Measurements from ENCODE around the gene NSDHL.

NSDHL gene

DNA sequence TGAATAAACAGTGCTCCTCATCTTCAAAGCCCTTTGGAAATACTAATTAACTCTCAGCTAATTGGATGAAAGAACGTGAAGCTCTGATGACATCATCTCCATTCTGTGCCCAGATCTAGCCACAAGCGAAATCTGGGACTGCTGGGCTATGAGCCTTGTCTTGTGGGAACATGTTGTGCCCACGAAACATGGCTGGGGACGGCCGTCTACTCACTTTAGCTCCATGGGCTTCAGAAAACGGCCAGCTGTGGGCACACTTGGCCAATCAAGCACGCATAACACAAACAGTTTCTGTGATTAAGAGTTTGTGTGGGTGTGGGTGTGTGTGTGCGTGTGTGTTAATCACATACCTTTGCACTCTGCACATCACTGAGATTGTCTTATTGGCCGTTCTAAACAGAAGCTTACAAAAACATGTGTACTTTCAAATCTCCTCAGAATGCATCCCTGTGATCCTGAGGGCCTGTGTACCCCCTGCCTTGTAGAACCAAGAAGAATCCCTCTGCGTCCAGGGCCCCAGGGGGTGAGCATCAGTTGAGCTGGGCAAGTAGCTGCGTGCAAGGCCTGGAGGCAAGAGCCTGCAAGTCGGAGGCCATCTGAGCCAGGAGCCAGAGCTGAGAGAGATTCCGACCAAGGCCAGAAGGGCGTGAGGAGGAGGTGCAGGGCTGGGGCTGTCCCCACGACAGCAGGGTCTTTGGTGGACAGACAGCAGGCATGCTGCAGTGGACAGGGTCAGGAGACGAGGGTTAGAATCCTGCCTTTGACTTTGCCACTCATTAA lies 48.3 kb downstream of the NSDHL start:
- DNase-seq, result peak; percentile 0
- in situ Hi-C loops (cut with HindIII; ENCODE audit: low pct_ligation_motif_present, low pct_unique_long_range_greater_than_20kb, low sequenced_read_pairs), result no loop called here

GRCh38 chrX:152881289-152881688 lies 50.4 kb downstream of the NSDHL start:
- in situ Hi-C loops (cut with HindIII; ENCODE audit: low pct_ligation_motif_present, low pct_unique_long_range_greater_than_20kb, low sequenced_read_pairs), result no loop called here
- DNase-seq, result no peak

- no peak for DNase-seq
- in situ Hi-C loops (cut with HindIII; ENCODE audit: low pct_ligation_motif_present, low pct_unique_long_range_greater_than_20kb, low sequenced_read_pairs), result no loop called here
Measured at GRCh38 chrX:152884171-152884570, 53.3 kb downstream of the NSDHL start.

- DNase-seq, result no peak
- in situ Hi-C loops (cut with HindIII; ENCODE audit: low pct_ligation_motif_present, low pct_unique_long_range_greater_than_20kb, low sequenced_read_pairs), result no loop called here
Measured at GRCh38 chrX:152886716-152887115, 55.9 kb downstream of the NSDHL start.

DNA sequence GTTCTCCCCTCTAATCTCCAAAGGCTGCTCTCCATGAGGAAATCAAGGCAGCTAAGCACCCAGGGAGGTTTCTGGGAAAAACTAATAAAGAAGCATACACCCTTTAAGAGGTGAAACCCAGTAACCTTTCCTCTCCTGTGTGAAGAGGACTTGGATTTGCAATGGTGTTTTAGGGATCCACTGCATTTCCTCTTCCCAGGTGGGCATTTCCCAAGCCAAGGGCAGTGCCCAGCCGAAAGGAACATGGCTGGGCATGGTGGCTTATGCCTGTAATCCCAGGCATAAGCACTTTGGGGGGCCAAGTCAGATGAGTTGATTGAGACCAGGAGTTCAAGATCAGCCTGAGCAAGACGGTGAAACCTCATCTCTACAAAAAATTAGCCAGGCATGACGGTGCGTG lies 61.6 kb downstream of the NSDHL start:
- no peak for DNase-seq
- in situ Hi-C loops (cut with HindIII; ENCODE audit: low pct_ligation_motif_present, low pct_unique_long_range_greater_than_20kb, low sequenced_read_pairs), result no loop called here

DNA sequence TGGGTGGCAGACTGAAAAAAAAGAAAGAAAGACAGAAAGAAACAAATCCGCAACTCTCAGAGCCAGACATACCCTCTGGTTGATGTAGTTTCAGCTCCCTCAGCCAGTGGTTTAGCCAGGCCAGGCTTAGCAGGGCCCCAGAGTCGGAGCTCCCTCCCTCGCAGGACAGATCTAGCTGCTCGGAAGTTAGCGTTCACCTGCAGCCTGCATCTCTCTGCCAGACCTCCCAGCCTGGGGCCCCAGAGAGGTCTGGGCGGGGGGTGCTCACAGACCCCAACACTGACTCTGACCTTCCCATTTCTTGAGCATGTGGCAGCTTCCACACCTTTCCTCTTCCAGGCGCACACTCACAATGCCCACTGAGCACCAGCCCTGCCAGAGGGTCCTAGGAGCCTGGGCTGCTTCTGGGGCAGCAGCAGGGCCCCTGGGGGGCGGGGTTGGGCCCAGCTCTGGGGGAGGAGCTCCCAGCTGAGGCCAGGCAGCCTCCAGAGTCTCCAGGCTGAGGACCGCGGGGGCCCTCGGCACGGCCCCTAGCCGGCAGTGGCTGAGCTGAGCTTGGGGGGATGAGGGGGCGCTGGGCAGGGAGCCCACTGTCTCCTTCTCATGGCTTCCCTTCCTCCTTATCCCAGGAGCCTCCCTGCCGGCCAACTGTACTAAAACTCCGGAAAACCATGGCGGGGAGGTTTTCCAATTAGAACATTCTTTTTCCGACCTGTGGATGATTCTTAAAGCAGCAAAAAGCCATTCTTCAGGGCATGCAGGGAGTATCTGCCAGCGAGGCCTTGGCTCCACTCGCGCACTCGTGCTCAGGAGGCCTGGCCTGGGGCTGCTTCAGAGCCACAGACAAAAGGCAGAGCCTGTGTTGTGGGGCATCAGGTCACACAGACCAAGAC lies 62.4 kb downstream of the NSDHL start:
- in situ Hi-C loops (cut with HindIII; ENCODE audit: low pct_ligation_motif_present, low pct_unique_long_range_greater_than_20kb, low sequenced_read_pairs), result no loop called here
- DNase-seq, result no peak

DNA sequence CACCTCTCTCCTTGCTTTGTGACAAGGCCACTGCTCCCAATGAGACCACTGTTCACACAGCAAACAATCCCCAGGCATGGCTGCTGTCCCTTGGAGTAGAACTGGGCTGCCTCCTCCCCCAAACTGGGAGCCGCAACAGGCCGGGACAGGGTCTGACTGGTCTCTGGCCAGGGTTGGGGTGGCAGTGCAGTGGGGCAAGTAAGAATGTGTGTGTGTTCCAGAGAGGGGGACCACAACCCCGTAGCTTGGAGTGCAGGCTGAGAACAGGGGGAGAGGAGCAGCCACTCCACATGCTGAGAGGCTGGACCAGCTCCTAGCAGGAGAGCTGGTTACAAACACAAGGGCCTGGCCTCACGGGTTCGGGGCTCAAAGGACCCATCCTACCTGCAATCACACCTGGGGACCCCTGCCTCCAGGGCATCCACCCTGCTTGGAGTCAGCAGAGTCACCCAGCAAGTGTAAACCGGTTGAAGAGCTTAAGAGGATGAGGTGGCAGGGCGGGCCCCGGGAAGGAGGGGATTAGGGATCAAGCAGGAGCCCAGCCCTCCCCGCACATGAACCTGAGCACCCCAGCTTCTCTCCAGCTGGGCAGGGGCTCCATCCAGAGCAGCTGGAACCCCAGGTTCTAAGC lies 63.2 kb downstream of the NSDHL start:
- DNase-seq, result no peak
- in situ Hi-C loops (cut with HindIII; ENCODE audit: low pct_ligation_motif_present, low pct_unique_long_range_greater_than_20kb, low sequenced_read_pairs), result no loop called here

GRCh38 chrX:152895121-152895520 lies 64.3 kb downstream of the NSDHL start:
- in situ Hi-C loops (cut with HindIII; ENCODE audit: low pct_ligation_motif_present, low pct_unique_long_range_greater_than_20kb, low sequenced_read_pairs), result no loop called here
- no peak for DNase-seq

- no peak for DNase-seq
- in situ Hi-C loops (cut with HindIII; ENCODE audit: low pct_ligation_motif_present, low pct_unique_long_range_greater_than_20kb, low sequenced_read_pairs), result no loop called here
Measured at GRCh38 chrX:152895724-152896420, 65.0 kb downstream of the NSDHL start.

DNA sequence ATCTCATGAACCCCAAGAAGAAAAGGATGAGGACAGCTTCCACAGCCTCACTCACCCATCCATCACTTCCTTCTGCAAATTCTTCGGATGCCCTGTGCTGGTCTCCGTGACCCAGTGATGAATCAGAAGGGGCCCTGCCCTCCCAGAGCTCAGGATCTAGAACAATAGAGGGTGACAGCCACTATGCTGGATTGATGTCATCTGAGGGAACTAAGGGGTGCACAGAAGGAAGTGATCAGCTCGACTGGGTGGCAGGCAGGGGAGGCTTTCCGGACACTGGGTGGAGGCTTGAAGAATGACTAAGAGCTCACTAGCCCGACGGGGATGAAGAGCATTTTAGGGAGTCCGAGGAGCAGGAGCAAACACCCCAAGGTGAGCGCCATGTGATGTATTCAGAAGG lies 65.6 kb downstream of the NSDHL start:
- in situ Hi-C loops (cut with HindIII; ENCODE audit: low pct_ligation_motif_present, low pct_unique_long_range_greater_than_20kb, low sequenced_read_pairs), result no loop called here
- DNase-seq, result no peak

GRCh38 chrX:152897222-152898131 lies 66.6 kb downstream of the NSDHL start, which contains the start of gene ZNF185:
TSS of gene ZNF185 (plus strand) at chrX:152898067. CDS start at chrX:152914490, 16,423 bp downstream.
- DNase-seq, result peak; percentile 61
- in situ Hi-C loops (cut with HindIII; ENCODE audit: low pct_ligation_motif_present, low pct_unique_long_range_greater_than_20kb, low sequenced_read_pairs), result no loop called here

GRCh38 chrX:152898442-152898841 lies 67.6 kb downstream of the NSDHL start:
- in situ Hi-C loops (cut with HindIII; ENCODE audit: low pct_ligation_motif_present, low pct_unique_long_range_greater_than_20kb, low sequenced_read_pairs), result no loop called here
- no peak for DNase-seq

GRCh38 chrX:152899111-152899873 lies 68.4 kb downstream of the NSDHL start:
- in situ Hi-C loops (cut with HindIII; ENCODE audit: low pct_ligation_motif_present, low pct_unique_long_range_greater_than_20kb, low sequenced_read_pairs), result no loop called here
- DNase-seq, result no peak

DNA sequence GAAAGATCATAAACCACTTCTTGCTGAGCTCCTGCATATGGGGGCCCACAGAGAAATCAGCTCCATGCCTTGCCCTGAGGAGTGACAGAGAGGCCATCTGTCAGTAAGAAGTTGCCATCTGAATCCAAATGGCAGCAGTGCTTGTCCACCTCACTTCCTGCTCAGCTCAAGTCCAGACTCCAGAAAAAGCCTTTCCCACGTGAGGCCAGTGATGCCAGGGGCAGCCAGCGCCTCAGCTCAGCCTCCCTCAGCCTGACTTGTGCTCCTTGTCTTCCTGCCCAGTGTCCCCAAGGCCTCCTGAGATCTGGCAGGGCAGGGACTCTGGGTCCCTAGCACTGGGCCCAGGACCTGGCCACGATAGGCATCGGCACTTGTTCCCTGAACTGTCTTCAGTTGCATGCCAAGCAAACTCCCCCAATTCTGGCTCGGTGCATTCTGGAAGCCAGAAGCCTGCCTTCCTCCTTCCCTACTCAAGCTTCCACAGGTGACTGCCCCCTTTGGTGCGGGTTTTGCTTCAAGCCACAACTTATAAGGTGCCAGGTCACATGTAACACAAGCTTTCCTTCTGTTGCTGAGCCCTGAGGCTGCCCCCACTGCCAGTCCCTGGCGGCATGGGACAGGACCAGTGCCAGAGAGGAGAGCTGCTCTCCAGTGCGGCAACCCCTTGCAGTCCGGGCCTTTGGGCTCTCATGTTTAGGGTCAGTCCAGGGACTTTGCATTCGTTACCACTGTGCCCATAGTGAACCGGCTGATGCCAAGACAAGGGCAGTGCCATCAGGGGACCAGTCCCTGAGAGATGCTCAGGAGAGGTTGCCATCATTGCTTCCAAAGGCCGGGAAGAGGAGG lies 69.2 kb downstream of the NSDHL start:
- DNase-seq, result no peak
- in situ Hi-C loops (cut with HindIII; ENCODE audit: low pct_ligation_motif_present, low pct_unique_long_range_greater_than_20kb, low sequenced_read_pairs), result no loop called here

DNA sequence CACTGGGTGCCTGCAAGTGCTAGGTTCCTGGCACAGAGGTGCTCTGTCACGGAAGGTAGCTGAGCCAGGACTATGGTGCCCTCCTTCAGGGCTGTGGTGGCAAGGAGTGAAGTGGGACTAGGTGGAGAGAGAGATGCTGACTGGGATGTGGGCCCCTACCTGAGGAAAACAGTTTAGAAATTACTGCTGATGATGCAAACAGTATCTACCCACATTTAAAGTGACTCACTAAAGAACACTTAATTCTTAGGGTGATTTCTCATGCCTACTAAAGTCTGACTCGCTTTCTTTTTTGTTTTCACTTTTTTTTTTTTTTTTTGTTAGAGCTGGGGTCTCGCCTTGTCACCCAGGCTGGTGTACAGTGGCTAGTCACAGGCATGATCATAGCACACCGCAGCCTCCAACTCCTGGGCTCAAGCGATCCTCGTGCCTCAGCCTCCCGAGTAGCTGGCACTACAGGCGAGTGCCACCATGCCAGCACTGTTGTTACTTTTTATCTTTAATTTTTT lies 70.1 kb downstream of the NSDHL start:
- DNase-seq, result no peak
- in situ Hi-C loops (cut with HindIII; ENCODE audit: low pct_ligation_motif_present, low pct_unique_long_range_greater_than_20kb, low sequenced_read_pairs), result no loop called here

Data from ACHN (cell line).